NCI-H226 (cell line): ENCODE measurements around the gene LAPTM5.

Experiments used
- DNase-seq: peaks from one replicate; pipeline ENCODE4 v3.0.0-alpha.2; 2015

Gene LAPTM5

DNA sequence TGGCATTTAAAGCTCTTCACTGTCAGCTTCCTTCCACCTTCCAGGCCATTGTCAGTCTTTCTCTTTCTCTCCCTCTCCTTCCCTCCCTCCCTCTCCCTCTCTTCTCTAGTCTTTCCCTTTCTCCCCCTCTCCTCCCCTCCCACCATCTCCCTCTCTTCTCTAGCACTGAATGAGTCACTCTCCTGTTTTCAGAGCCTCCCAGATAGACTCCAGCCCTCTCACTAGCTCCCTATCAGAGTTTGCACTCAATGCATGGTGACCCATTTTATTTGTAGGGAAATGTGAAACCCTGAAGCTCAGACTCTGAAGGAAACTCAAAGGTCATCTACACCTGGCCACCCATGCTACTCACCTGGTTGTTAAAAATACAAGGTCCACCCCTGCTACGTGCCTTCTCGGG, 29.8 kb downstream of the LAPTM5 start:
- DNase-seq, result peak; percentile 63

DNA sequence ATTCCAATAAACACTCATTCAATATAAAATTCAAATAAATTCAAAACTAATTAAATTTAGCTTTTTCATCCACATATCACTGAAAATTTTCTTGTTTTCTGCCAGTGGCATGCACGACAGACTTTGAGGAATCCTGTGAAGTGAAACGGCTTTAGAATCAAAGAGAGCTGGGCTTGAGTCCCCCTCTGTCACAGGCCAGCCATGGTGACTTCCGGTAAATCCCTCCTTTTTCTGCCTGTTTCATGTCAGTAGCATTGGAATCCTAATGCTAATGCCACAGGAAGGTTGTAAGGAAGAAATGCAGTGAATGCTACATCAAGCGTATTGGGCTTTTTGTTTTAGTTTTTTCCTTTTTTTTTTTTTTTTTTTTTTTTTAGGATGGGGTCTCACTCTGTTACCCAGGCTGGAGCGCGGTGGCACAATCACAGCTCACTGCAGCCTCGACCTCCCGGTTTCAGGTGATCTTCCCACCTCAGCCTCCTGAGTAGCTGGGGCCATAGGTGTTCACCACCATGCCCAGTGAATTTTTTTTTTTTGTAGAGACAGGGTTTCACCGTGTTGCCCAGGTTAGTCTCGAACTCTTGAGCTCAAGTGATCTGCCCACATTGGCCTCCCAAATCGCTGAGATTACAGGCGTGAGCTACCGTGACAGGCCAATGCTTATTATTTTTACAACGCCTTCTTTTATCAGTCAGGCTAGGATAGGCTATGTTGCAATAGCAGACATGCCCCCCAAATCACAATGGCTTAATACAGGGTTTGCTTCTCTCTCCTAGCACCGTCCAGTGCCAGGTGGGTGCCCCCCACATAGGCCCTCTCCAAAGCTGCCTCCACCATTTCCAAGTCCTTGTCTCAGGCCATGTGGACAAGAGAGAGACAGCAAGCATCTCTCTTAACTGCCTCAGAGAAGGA, 30.5 kb downstream of the LAPTM5 start:
- no peak for DNase-seq

DNA sequence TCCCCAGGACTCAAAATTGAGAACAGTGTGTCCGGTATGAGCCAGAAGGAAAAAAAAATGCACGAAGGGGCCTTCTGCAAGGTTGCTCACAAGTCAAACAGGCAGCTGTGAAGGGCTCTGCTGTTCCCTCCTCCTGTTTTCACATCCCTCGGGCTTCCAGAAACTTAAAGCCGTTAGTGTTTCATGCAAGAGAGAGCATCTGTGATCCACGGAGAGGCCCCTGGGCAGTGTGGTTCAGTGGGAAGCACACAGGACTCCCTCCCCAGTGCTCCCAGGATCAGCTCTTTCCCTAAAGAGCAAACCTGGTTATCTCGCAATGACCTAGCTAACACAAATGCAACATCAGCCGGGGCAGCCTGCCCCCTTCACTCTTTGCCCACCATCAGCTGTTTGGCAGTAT, 31.3 kb downstream of the LAPTM5 start:
- DNase-seq, result no peak

DNA sequence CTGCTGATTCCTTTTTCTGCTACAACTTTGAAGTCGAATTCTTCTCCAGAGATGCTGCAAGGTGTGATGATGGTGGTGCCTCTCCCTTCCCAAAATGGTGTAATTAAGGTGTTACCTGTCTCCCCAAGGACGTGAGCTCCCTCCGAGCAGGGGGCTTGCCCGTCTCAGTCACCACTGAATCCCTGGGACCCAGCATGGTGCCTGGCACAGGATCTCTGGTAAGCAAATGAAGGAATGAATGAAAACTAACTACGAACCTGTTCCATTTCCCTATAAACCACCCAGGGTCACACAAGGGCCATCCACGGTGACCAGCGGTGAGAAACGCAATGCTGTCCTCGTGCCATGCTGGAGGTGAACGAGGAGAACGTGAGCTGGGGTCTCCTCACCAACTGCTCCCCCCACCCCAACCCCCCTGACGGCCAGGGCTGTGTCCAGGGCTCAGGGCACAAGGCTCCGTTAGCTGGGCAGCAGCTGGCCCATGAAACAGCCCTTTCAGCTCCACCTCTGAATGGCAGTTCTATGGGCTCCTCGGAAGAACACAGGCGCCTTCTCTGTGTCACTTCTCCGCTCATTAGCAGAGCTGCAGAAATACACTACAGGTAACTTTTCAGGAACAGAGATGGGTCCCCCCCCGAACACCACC, 32.0 kb downstream of the LAPTM5 start:
- no peak for DNase-seq

DNA sequence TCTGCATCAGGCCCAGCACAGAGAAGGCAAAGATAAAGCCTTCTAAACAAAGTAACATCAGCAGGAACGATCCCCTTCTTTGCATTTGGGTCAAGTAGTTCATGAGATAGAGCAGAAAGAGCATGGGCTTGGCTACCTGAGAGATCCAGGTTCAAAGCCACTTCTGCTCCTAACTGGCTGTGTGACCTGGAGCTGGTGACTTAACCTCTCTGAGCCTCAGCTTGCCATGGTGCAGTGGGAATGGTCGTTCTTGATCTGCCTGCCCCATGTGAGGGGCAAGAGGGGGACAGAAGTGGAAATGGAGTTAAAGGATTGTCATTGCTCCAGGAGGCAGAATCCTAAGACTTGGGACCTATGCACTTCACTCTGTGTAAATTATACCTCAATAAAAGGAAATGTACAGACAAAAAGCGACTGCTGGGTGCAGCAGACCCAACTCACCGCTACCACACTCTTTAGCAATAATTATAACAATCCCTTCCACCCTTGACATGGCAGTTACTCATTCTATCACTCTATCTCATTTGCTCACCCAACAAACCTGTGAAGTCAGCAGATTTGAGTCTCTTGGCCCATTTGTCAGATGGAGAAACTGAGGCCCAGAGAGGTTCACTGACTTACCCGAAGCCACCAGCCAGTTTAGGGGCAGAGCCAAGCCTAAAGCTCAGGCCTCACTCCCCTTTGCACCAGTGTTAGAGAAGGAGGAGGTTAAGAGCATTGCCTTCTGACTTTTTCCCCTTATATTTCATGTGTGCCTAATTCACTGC, 32.7 kb downstream of the LAPTM5 start:
- DNase-seq, result no peak

DNA sequence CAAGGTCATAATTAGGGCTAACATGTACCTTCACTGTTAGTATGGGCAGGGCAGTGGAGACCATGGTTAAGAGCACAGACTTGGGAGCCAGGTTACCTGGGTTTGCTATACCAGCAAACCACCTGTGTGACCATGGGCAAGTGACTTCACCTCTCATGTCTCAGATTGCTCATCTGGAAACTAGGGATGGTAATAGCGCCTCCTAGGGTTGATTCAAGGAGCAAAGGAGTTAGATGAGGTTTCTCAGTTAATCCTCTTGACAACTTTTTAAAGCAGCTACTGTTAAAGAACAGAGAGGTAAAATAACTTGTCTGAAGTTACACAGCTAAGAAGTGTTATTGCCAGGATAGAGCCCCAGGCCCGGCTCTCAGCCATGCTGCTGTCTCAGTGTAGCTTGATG, 33.4 kb downstream of the LAPTM5 start:
- DNase-seq, result no peak

DNA sequence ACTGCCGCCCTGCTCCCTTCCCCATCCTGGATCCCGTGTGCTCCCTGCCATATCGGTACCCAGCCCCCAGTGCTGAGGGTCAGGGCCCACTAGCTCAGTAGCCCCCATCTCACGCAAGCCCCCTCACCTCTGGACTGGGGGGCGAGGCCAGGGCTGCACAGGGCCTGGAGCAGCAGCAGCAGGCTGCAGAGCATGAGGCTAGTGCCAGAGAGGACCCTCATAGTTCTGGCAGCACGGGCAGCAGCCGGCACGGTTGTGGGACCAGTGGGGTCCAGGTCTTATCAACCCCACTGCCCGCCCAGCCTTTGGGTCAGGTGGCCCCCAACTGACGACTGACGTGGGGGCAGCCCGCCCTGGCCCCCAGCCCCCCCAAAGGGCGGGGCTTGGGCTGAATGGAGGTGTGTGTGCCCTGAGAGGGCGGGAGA, 34.2 kb downstream of the LAPTM5 start, which contains the start of gene MATN1:
Gene MATN1 (minus strand): TSS at position 255 of the 425 bp plus-strand sequence. CDS start 34 bp downstream, at position 221.
- no peak for DNase-seq

DNA sequence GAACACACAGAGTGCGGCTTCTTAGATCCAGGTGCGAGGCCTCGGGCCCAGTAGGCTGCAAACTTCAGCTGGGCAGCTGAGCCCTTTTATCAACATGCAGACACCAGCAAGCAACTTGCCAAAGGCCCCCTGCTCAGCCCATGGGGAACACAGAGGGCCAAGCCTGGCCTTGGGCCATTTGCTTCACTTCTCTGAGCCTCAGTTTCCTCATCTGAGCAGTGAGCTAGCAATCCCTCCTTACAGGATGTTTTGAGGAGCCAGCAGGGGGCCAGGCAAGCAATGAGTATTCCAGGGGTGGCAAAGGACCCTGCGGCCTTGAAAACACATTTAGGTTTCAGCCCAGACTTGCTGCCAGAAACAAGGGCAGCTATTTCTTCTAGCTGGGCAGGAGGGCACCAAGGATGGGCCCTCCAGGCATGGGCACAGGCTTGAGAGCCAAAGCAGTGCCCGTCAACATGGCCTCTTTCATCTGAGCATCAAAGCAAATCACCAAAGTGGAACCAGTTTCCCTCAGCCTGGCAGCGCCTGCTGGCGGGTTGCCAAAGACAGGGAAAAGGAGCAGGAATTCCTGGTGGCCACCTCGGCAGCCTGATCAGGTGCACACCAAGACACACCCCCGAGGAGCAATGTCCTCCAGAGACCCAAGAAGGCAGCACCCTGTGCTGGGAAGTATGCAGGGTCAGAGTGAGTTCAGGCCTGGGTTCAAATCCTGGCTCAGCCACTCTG, 35.6 kb downstream of the LAPTM5 start:
- DNase-seq, result no peak

DNA sequence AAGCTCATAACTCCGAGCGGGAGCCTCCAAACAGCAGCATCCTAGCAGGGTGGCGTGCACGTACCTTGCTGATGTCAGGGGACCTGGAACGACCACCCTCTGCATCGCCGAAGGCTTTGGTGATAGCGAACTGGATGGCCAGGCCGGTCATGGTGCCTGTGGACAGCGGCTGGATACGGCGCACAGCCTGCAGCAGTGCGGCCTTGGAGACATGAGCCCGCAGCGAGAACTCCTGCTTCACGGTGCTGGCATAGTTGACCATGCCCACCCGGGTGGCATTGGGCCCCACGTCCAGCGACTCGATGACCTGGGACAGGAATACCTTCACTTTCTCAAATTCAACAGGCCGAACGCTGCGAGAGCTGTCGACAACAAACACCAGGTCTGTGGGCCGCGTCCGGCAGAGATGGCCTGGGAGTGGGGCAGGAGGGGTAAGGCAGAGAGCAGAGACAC, 36.2 kb downstream of the LAPTM5 start:
- no peak for DNase-seq

DNA sequence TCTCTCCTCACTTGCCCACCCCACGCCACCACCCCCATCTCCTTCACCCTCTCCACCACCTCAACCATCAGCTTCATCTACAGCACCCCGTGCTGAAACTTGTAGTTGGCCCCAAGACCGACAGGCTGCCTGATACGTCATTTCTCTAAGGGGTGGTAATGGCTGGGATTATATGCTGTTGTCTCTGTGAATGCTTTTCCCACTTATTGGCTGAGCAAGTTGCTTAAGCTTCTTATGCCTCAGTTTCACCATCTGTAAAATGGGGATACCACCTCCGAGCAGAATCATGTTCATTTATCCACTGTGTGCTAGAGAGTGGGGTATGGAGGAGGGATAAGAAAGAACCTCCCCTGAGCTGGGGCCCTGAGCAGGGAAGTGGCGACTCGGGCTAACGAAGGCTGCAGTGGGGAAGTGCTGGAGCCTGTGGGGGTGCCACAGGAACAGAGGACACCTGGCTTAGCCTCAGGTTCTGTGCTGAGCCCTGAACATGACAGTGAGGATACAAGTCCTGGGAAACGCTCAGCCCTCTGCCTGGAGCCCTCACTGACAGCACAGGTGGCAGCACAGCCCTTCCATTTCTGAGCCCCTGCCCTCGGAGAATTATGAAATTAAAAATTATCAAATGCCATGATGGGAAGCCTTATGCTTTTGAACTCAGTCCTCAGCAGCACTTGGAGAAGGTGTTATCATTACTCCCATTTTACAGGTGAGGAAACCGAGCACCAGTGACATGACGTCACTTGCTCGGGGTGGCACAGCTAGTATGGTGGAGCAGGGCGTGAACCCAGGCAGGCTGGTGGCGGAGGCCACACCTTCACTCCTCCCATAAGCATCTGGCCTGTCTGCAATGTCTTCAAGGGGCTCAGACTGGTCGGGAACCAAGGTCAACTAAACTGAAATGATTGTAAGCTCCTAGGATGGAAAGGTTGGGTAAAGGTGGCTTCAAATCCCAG, 37.0 kb downstream of the LAPTM5 start:
- no peak for DNase-seq

DNA sequence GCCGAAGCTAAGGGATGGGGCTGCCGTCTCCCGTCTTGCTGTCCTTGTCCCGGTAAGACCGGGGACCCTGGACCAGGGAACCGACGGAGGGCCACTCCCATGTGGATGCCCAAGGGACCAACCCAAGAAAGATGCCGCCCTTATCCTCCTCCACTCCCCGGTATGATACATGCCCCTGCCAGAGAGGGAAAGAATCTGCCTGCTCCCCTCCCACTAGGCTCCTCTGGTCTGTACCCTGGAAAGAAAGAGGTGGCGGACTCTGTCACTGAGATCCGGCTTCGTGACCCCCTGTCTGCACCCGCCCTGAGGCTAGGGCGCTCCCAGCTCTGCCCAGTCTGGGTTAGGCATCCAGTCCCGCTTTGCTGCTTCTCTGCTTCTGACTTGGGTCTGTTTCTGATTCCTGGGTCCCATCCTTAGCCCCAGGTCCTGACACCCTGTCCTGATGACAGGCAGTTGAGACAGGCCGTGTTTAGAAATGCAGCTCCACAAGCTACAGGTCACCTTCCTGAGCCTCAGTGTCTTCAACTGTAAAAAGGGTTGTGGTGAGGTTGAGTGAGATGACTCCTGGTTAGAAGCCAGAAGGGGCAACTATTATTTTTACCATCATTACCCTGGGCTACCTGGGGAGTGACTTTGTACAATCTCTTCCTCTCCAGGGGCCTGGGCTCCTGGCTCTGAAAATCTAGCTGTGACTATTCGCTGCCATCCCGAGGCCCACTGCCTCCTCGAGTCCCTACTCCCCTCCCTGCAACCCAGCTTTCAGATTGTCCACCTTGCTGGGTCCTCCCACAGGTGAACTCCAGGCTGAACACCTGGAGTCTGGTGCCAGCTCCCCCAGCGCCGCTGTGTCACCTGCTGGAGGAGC, 37.9 kb downstream of the LAPTM5 start:
- DNase-seq, result no peak

DNA sequence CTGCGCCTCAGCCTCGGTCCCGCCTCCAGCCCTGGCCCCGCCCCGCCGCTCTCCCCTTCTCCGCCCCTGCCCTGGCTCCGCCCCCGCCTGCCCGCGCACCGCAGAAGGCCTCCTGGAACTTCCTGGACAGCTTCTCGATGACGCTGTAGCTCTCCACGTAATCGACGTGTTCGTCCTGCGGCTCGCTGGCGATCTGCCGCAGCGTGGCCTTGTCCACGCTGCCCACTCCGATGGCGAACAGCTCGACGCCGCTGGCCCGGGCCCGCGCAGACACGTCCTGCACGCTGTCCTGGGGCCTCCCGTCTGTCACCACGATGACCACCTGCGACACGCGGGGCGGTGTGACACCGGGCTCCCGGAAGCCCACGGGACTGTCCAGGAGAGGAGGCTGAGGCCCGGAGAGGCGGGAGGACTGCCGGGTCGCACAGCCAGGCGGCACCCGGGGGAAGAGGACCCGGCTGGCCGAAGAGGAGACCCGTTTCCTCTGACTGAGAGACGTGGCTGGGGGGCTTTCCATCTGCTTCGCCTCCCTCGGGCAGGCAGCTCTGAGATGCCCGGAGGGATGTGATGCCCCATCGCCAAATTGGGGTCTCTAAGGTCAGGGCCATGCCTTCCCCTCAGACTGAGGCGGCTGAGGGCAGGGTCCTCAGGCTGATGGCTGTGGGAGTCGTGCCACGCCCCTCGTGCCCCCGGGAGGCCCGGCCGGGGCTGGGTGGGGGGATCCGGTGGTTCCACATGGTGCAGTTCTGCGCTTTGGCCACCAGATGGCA, 38.8 kb downstream of the LAPTM5 start:
- peak; percentile 92 for DNase-seq

DNA sequence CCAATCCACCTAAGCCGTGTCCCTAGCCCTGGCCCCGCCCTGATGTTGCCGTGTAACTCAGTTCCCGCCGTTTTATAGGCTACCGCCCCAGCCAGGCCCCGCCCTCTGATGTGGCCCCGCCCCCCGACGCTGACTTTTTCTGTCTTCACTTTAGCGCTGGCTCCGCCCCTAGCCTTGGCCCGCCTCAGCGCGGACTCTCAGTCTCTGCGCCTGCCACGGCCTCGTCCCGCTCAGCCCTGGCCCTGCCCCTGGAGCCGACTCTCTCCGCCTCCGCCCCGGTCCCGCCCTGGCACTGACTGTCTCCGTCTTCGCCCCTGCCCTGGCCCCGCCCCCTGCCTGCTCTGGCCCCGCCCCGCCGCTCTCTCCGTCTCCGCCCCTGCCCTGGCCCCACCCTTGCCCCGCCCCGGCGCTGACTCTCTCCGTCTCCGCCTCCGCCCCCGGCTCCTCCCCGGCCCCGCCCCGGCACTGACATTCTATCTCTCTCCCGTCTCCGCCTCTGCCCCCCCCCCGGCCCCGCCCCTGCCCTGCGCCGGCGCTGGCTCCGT, 39.4 kb downstream of the LAPTM5 start:
- peak; percentile 93 for DNase-seq

DNA sequence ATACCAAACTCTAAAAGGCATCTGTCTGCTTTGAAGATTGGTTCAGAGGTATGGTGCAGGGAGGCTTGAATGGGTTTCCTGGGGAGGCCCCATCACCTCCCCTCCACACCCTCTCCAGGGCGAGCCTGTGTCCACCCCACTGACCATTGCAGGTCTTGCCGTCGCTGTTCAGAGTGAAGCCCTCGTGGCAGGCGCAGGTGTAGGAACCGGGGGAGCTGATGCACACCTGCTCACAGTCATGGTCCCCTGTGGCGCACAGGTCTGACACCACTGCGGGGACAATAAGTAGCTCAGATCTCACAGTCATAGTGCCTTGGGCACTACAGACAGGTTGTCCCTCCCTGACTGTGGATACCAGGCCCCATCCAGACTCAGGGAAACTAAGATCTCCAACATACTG, 40.9 kb downstream of the LAPTM5 start:
- no peak for DNase-seq

DNA sequence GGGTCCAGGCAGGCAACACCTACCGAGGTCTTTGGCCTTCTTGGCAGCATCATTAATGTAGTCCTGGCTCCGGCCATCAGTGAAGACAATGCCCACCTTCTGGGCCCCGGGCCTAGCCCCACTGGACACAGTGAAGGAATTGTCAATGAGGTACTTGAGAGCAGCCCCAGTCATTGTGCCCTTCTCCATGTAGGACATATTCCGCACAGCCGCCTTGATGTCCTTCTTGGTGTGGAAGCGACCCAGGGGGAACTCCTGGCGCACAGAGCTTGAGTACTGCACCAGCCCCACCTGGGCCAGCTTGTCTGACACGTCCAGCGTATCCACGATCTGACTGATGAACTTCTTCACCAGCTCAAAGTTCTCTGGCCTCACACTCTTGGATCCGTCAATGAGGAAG, 41.7 kb downstream of the LAPTM5 start:
- DNase-seq, result no peak

DNA sequence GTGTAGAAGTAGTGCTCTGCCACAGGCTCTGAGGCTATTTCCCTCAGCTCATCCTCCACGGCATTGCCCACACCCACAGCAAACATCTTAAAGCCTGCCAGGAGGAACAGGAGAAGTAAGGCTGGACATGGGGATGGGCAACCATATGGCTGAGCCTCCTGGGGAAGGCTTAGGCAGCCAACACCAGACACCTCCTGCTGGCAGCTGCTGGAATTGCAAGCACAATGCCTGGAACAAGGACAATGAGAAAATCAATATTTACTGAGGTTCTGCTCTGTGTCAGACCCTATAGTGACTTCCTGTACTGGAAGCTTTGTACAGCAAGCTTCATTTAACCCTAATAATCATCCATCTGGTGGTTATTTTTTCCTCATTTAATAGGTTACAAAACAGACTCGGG, 42.4 kb downstream of the LAPTM5 start:
- no peak for DNase-seq

DNA sequence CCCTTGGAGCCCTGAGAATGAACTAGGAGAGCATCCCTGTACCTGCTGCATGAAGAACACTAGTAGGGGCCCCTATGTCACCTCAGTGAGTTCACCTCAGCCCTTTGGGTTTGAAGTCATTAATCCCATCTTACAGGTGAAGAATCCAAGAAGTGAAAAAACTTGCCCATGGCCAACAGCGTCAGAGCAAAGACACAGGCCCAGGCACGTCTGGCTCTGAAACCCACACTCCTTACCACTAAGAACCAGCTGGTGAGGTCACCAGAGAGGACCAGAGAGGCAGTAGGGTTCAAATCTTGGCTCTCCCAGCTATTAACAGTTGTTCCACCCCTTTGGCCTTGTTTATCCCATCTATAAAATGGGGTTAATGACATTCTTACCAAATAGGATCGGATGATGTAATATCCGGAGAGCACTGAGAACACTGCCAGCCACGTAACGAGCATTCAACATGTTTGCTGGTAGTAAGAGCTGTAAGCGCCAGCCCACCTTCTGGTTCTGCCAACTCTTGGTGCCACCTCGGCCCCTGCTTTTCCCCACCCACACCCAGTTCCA, 43.0 kb downstream of the LAPTM5 start:
- no peak for DNase-seq

DNA sequence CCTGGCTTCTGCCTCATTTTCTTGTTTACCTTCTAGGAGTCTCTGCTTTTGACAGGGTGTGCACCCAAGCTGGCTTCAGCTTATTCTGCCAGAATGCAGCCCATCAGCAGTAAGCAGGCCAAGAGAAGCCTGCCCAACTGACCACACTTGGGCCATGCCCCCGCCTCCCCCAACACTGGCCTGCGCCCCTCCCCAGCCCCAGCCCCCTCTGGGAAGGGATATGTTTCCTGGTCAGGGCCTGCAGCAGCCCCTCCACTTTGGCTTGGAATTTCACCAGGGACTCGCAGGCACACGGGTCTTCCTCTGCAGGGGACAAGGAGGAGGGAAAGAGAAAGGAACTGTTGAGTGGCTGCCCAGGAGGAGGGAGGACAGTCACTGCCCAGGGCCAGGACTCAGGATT, 43.5 kb downstream of the LAPTM5 start:
- no peak for DNase-seq

DNA sequence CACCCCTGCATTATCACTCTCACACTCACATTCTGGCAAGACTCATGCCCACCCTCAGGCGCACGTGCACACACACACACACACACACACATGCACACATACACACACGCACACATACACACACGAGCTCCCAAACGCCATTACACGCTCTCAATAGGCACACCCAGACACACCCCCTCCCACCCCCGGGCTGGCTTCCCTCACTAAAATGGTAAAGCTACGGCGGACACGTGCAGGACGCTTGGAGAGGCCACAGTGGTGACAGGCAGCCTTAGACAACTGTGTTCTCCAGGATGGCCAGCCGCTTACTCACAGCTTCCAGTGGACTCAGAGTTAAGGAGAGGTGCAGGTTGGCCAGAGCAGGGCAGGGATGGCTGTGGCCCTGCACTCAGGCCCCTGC, 44.3 kb downstream of the LAPTM5 start:
- no peak for DNase-seq
